Femur (tissue), 1 donor: ENCODE data around the gene TEX48.

Experiments
- DNase-seq: peaks from one replicate; pipeline ENCODE4 v3.0.0-alpha.2; 2017

Gene TEX48

GRCh38 chr9:114681594-114682332, at the start of gene TEX48:
TSS of gene TEX48 (minus strand) at chr9:114682192. CDS start at chr9:114671723, 10,469 bp downstream.
- DNase-seq = peak; percentile 64

GRCh38 chr9:114731701-114732100, 49.7 kb upstream of the TEX48 start:
- no peak for DNase-seq

GRCh38 chr9:114729706-114730105, 47.7 kb upstream of the TEX48 start:
- DNase-seq = no peak

GRCh38 chr9:114725930-114726329, 43.9 kb upstream of the TEX48 start:
- no peak for DNase-seq

- no peak for DNase-seq
These were observed 42.8 kb upstream of the TEX48 start for GRCh38 chr9:114724744-114725143.

- DNase-seq = no peak
These were observed 41.9 kb upstream of the TEX48 start for GRCh38 chr9:114723931-114724330.

- no peak for DNase-seq
These were observed 41.1 kb upstream of the TEX48 start for GRCh38 chr9:114722937-114723620.

GRCh38 chr9:114722081-114722621, 40.2 kb upstream of the TEX48 start:
- no peak for DNase-seq

- no peak for DNase-seq
These were observed 39.6 kb upstream of the TEX48 start for GRCh38 chr9:114721491-114722079.

- DNase-seq = peak; percentile 39
These were observed 38.2 kb upstream of the TEX48 start for GRCh38 chr9:114720086-114720676.

GRCh38 chr9:114719290-114719689, 37.3 kb upstream of the TEX48 start:
- no peak for DNase-seq

GRCh38 chr9:114718801-114719221, 36.8 kb upstream of the TEX48 start:
- DNase-seq = no peak

GRCh38 chr9:114717908-114718486, 36.0 kb upstream of the TEX48 start:
- DNase-seq = no peak

GRCh38 chr9:114709636-114710035, 27.6 kb upstream of the TEX48 start:
- no peak for DNase-seq

- DNase-seq = no peak
These were observed 24.7 kb upstream of the TEX48 start for GRCh38 chr9:114706711-114707110.

GRCh38 chr9:114701988-114702387, 20.0 kb upstream of the TEX48 start:
- DNase-seq = no peak

- DNase-seq = no peak
These were observed 16.0 kb upstream of the TEX48 start for GRCh38 chr9:114697951-114698351.

- no peak for DNase-seq
These were observed 15.0 kb upstream of the TEX48 start for GRCh38 chr9:114696814-114697544.

- no peak for DNase-seq
These were observed 14.0 kb upstream of the TEX48 start for GRCh38 chr9:114695948-114696347.

GRCh38 chr9:114694719-114695269, 12.8 kb upstream of the TEX48 start:
- no peak for DNase-seq

GRCh38 chr9:114694146-114694545, 12.2 kb upstream of the TEX48 start:
- no peak for DNase-seq
